Keratinocyte (primary cell): ENCODE measurements around the gene MAPRE2. TPM values are rescaled to one million over a fixed set of nuclear protein-coding genes. Genes with fewer than 3 reads are reported as not detected.

Experiments used
- DNase-seq: peaks from one replicate; pipeline ENCODE4 v3.0.0-alpha.2; 2011; ENCODE audit warnings: low read depth, missing footprints, low spot score
- FAIRE-seq: peaks from 2 replicates; lab custom pipeline; 2011; peaks lifted over from hg19 to GRCh38; lab: Jason Lieb, UNC
- H2AFZ ChIP-seq: 2 replicates; pipeline ENCODE4 v1.6.0; 2012; ENCODE audit warnings: low read length, control low read depth, inconsistent platforms; ENCODE audit not compliant: control insufficient read depth
- H3K27ac ChIP-seq: 2 replicates; pipeline ENCODE4 v1.5.1; 2011; ENCODE audit warnings: low read length; ENCODE audit not compliant: control insufficient read depth, insufficient read depth
- H3K27me3 ChIP-seq: 3 replicates; pipeline ENCODE4 v1.6.0; 2011; ENCODE audit warnings: low read length; ENCODE audit not compliant: control insufficient read depth, insufficient read depth; ENCODE audit errors: extremely low read depth
- H3K36me3 ChIP-seq, 2 experiments: 2 replicates in 1 of 2; 3 replicates in 1 of 2; pipeline ENCODE4 v1.5.1; 2011; ENCODE audit warnings: low read length in 2 of 2, mild to moderate bottlenecking in 1 of 2; ENCODE audit not compliant: control insufficient read depth in 2 of 2, insufficient read depth in 2 of 2; ENCODE audit errors: extremely low read depth in 1 of 2
- H3K4me1 ChIP-seq: 3 replicates; pipeline ENCODE4 v1.5.1; 2011; ENCODE audit warnings: low read length; ENCODE audit not compliant: control insufficient read depth, insufficient read depth; ENCODE audit errors: extremely low read depth
- H3K4me2 ChIP-seq: 3 replicates; pipeline ENCODE4 v1.6.0; 2011; ENCODE audit warnings: low read depth, low read length; ENCODE audit not compliant: control insufficient read depth, insufficient read depth; ENCODE audit errors: extremely low read depth
- H3K4me3 ChIP-seq, 3 experiments: fragments of 200-600 bp in 1 of 3; sonication (generic) in 1 of 3; 2 replicates in 2 of 3; 3 replicates in 1 of 3; pipeline ENCODE4 v1.5.1; 2011 to 2016; ENCODE audit warnings: low read length in 3 of 3, mild to moderate bottlenecking in 3 of 3, control low read depth in 2 of 3, inconsistent platforms in 1 of 3, low read depth in 1 of 3, mixed read lengths in 1 of 3, mixed run types in 1 of 3, moderate library complexity in 1 of 3; ENCODE audit not compliant: control insufficient read depth in 2 of 3, insufficient read depth in 2 of 3; ENCODE audit errors: extremely low read depth in 1 of 3
- H3K79me2 ChIP-seq: 2 replicates; pipeline ENCODE4 v1.6.0; 2012; ENCODE audit warnings: low read length; ENCODE audit not compliant: control insufficient read depth, insufficient read depth
- H3K9ac ChIP-seq: 3 replicates; pipeline ENCODE4 v1.6.0; 2011; ENCODE audit warnings: low read length; ENCODE audit not compliant: control insufficient read depth, insufficient read depth; ENCODE audit errors: extremely low read depth
- H3K9me1 ChIP-seq: 3 replicates; pipeline ENCODE4 v1.6.0; 2011; ENCODE audit warnings: low read length; ENCODE audit not compliant: control insufficient read depth, insufficient read depth; ENCODE audit errors: extremely low read depth
- H3K9me3 ChIP-seq: 2 replicates; pipeline ENCODE4 v1.5.1; 2012; ENCODE audit warnings: low read depth, low read length; ENCODE audit not compliant: control insufficient read depth
- H4K20me1 ChIP-seq: 3 replicates; pipeline ENCODE4 v1.6.0; 2011; ENCODE audit warnings: low read length; ENCODE audit not compliant: control insufficient read depth, insufficient read depth; ENCODE audit errors: extremely low read depth
- CTCF ChIP-seq, 3 experiments: IDR thresholded peaks in 1 of 3; conservative IDR thresholded peaks in 1 of 3; optimal IDR thresholded peaks in 1 of 3; 2 replicates in 2 of 3; 3 replicates in 1 of 3; pipeline versions ENCODE3 to v1.5.1; 2011; ENCODE audit warnings: low read length in 3 of 3, mild to moderate bottlenecking in 3 of 3, moderate library complexity in 2 of 3, control low read depth in 1 of 3, inconsistent platforms in 1 of 3; ENCODE audit not compliant: insufficient read depth in 2 of 3; ENCODE audit errors: extremely low read depth in 1 of 3
- EZH2 ChIP-seq: IDR thresholded peaks from one replicate; pipeline ENCODE4 v1.6.1; 2012; ENCODE audit warnings: inconsistent platforms, mild to moderate bottlenecking, low read length, moderate library complexity
- dilution Hi-C: fragments of 300-500 bp; cut with MboI; formaldehyde crosslinking; loops from one replicate; pipeline ENCODE4 v1.7.0; 2020; ENCODE audit warnings: low sequenced_read_pairs; ENCODE audit not compliant: extremely low pct_ligation_motif_present
- polyA plus RNA-seq, 5 experiments: library from polyadenylated mRNA; depleted of rRNA in 3 of 5; stranded (reverse) in 3 of 5; stranded (forward) in 1 of 5; unstranded in 1 of 5; fragments of >200 nt; gene quantifications; 1 replicate in 1 of 5; 2 replicates in 3 of 5; 3 replicates in 1 of 5; pipeline versions ENCODE4 v1.2.1 to v1.2.3, GENCODE V29; 2011 to 2012; ENCODE audit warnings: missing spikeins in 2 of 5, low read depth in 1 of 5, low replicate concordance in 1 of 5

The MAPRE2 gene
- polyA plus RNA-seq, 1 donor (not counting 4 experiments of a cell fraction or from before 2014, with no cell fraction given) = 14.2 TPM

GRCh38 chr18:35172451-35173035 is 131.3 kb downstream of the MAPRE2 start:
- Histone ChIP-seq H3K4me1 (no peaks in the 10 kb centered on the region), H3K4me2 (no peak overlapping the region), H3K9me3 (no peaks in the 10 kb centered on the region), H3K4me3 (no peak overlapping the region), H2AFZ (no peak overlapping the region), H3K36me3 (no peaks in the 10 kb centered on the region), H3K27ac (no peak overlapping the region), H4K20me1 (no peaks in the 10 kb centered on the region), H3K79me2 (no peaks in the 10 kb centered on the region), H3K9ac (no peak overlapping the region), H3K9me1 (no peaks in the 10 kb centered on the region), H3K27me3 (no peaks in the 10 kb centered on the region)
- FAIRE-seq (no peak), DNase-seq (no peak)
- TF ChIP-seq EZH2 (no peak), CTCF (optimal IDR thresholded peaks at IDR 0.05 in 1 of 3, IDR thresholded peaks at IDR 0.05 in 1 of 3, conservative IDR thresholded peaks at IDR 0.05 in 1 of 3; ENCODE audit: extremely low read depth in 1 of 3, insufficient read depth in 2 of 3, low read length in 3 of 3) (no peak)
- dilution Hi-C loops = no loop called here

- no peaks in the 10 kb centered on the region for H3K9me1 ChIP-seq
- FAIRE-seq = no peak
- no peak for TF ChIP-seq EZH2
- no peak for TF ChIP-seq CTCF (optimal IDR thresholded peaks at IDR 0.05 in 1 of 3, IDR thresholded peaks at IDR 0.05 in 1 of 3, conservative IDR thresholded peaks at IDR 0.05 in 1 of 3; ENCODE audit: extremely low read depth in 1 of 3, insufficient read depth in 2 of 3, low read length in 3 of 3)
- dilution Hi-C loops = no loop called here
- no peak overlapping the region for H3K27ac ChIP-seq
- H3K9ac ChIP-seq = no peak overlapping the region
- no peaks in the 10 kb centered on the region for H3K79me2 ChIP-seq
- H3K4me1 ChIP-seq = no peaks in the 10 kb centered on the region
- H2AFZ ChIP-seq = no peak overlapping the region
- no peaks in the 10 kb centered on the region for H3K27me3 ChIP-seq
- no peaks in the 10 kb centered on the region for H3K9me3 ChIP-seq
- H4K20me1 ChIP-seq = no peaks in the 10 kb centered on the region
- no peak for DNase-seq
- H3K4me2 ChIP-seq = no peak overlapping the region
- no peaks in the 10 kb centered on the region for H3K36me3 ChIP-seq
- H3K4me3 ChIP-seq = no peak overlapping the region
Measured at GRCh38 chr18:35174093-35174731, 133.0 kb downstream of the MAPRE2 start.
